ENCODE results near the gene NADSYN1.

Gene NADSYN1

DNA sequence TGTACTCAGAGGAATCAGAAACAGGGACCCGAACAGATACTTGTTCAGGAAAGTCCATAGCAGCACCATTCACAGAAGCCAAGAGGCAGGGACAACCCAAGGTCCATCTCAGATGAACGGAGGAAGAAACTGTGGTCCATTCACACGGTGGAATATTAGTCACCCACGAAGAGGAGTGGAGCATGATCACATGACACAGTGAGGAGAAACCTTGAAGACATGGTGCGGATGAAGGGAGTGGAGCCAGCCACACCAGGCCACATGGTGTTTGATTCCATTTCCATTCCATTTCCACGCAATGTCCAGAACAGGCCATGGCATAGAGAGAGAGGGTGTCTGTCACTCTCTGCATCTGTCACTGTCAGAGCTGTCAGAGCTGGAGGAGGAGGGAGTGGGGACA, 30.7 kb downstream of the NADSYN1 start:
- no peaks in the 10 kb centered on the region for H4K20me1 ChIP-seq (ENCODE audit: low read depth, low read length)
- no peak overlapping the region for H3K27ac ChIP-seq (ENCODE audit: low read depth, low read length)
- no peaks in the 10 kb centered on the region for H3F3A ChIP-seq (ENCODE audit: insufficient read depth)
- H2AFZ ChIP-seq (ENCODE audit: low read depth, low read length, severe bottlenecking) = no peak overlapping the region
- no peaks in the 10 kb centered on the region for H3K9me3 ChIP-seq (ENCODE audit: insufficient read depth, low read length)
- H3K9me2 ChIP-seq (replicated peaks; ENCODE audit: insufficient read depth, low read length) = no peaks in the 10 kb centered on the region
- no peak overlapping the region for H3K9ac ChIP-seq (ENCODE audit: low read length)
- no peaks in the 10 kb centered on the region for H3K79me2 ChIP-seq (ENCODE audit: insufficient read depth, low read length)
- H3K4me3 ChIP-seq (ENCODE audit: insufficient read depth, low read length, poor library complexity, severe bottlenecking) = no peak overlapping the region
- TF ChIP-seq, protein P1, sequence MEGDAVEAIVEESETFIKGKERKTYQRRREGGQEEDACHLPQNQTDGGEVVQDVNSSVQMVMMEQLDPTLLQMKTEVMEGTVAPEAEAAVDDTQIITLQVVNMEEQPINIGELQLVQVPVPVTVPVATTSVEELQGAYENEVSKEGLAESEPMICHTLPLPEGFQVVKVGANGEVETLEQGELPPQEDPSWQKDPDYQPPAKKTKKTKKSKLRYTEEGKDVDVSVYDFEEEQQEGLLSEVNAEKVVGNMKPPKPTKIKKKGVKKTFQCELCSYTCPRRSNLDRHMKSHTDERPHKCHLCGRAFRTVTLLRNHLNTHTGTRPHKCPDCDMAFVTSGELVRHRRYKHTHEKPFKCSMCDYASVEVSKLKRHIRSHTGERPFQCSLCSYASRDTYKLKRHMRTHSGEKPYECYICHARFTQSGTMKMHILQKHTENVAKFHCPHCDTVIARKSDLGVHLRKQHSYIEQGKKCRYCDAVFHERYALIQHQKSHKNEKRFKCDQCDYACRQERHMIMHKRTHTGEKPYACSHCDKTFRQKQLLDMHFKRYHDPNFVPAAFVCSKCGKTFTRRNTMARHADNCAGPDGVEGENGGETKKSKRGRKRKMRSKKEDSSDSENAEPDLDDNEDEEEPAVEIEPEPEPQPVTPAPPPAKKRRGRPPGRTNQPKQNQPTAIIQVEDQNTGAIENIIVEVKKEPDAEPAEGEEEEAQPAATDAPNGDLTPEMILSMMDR (IDR thresholded peaks at IDR 0.05; ENCODE audit: insufficient read depth, low read length, poor library complexity, severe bottlenecking) = no peak
- TF ChIP-seq EZH2phosphoT487 (conservative IDR thresholded peaks at IDR 0.05; ENCODE audit: low read length) = no peak
- H3K4me2 ChIP-seq (ENCODE audit: low read depth, low read length, poor library complexity, severe bottlenecking) = no peak overlapping the region
- no peaks in the 10 kb centered on the region for H3K27me3 ChIP-seq (ENCODE audit: low read length)
- H3K36me3 ChIP-seq (ENCODE audit: low read length) = no peaks in the 10 kb centered on the region

DNA sequence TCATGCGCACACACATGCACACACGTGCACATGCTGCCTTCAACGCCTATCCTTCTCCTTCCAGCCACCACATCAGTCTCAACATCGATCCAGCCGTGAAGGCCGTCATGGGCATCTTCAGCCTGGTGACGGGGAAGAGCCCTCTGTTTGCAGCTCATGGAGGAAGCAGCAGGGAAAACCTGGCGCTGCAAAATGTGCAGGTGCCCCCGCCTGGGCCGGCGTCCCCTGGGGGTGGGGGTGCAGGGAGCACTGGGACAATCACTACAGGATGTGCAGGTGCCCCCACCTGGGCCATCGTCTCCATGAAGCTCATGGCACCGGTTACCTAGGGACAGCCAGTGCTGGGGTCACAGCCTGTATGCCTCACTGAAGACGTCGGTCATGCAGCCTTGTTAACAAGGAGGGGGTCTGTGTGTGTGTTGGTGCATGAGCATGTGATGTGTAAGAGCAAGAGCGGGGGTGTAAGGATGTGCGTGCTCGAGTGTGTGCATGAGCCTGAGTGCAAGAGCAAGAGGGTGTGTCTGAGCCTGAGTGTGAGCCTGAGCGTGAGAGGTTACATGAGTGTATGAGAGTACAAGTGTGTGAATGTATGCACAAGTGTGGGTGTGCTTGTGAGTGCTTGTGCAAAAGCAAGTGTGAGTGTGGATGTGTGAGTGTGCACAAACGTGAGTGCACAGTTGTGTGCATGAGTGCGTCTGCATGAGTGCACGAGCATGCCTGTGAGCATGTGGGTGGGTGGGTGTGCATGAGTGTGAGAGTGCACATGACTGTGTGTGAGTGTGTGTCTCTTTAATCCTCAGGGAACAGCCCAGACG, 31.5 kb downstream of the NADSYN1 start:
- Histone ChIP-seq H3K9me3 (ENCODE audit: insufficient read depth, low read length) (no peaks in the 10 kb centered on the region), H3K9me2 (replicated peaks; ENCODE audit: insufficient read depth, low read length) (no peaks in the 10 kb centered on the region), H3K4me3 (ENCODE audit: insufficient read depth, low read length, poor library complexity, severe bottlenecking) (no peak overlapping the region), H3K27ac (ENCODE audit: low read depth, low read length) (no peak overlapping the region), H2AFZ (ENCODE audit: low read depth, low read length, severe bottlenecking) (no peak overlapping the region), H3K36me3 (ENCODE audit: low read length) (no peaks in the 10 kb centered on the region), H4K20me1 (ENCODE audit: low read depth, low read length) (no peaks in the 10 kb centered on the region), H3K79me2 (ENCODE audit: insufficient read depth, low read length) (no peaks in the 10 kb centered on the region), H3K9ac (ENCODE audit: low read length) (no peak overlapping the region), H3K27me3 (ENCODE audit: low read length) (no peaks in the 10 kb centered on the region), H3F3A (ENCODE audit: insufficient read depth) (no peaks in the 10 kb centered on the region), H3K4me2 (ENCODE audit: low read depth, low read length, poor library complexity, severe bottlenecking) (no peak overlapping the region)
- no peak for TF ChIP-seq EZH2phosphoT487 (conservative IDR thresholded peaks at IDR 0.05; ENCODE audit: low read length)
- TF ChIP-seq, protein P1 (IDR thresholded peaks at IDR 0.05; ENCODE audit: insufficient read depth, low read length, poor library complexity, severe bottlenecking) = no peak

DNA sequence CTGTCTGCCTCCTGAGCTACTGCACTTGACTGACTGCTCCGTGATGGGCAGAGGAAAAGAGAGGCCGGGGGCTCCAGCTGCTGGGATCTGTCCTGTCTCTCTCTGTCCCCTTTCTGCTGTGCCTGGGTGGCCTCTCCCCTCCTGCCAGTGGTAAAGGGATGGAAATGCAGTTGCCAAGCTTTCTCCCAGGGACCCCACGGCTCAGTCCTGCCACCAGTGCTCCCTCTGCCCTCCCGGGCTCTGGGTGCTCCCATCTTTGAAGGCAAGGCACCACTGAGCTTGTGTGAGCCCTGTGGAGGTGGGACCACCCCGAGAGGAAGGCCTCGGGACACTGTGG, 32.0 kb downstream of the NADSYN1 start:
- TF ChIP-seq, protein P1 (IDR thresholded peaks at IDR 0.05; ENCODE audit: insufficient read depth, low read length, poor library complexity, severe bottlenecking) = no peak
- TF ChIP-seq EZH2phosphoT487 (conservative IDR thresholded peaks at IDR 0.05; ENCODE audit: low read length) = no peak
- Histone ChIP-seq H3K79me2 (ENCODE audit: insufficient read depth, low read length) (no peaks in the 10 kb centered on the region), H3K4me3 (ENCODE audit: insufficient read depth, low read length, poor library complexity, severe bottlenecking) (no peak overlapping the region), H3K27me3 (ENCODE audit: low read length) (no peaks in the 10 kb centered on the region), H3K4me2 (ENCODE audit: low read depth, low read length, poor library complexity, severe bottlenecking) (no peak overlapping the region), H3K9ac (ENCODE audit: low read length) (no peak overlapping the region), H3K9me2 (replicated peaks; ENCODE audit: insufficient read depth, low read length) (no peaks in the 10 kb centered on the region), H4K20me1 (ENCODE audit: low read depth, low read length) (no peaks in the 10 kb centered on the region), H3F3A (ENCODE audit: insufficient read depth) (no peaks in the 10 kb centered on the region), H3K9me3 (ENCODE audit: insufficient read depth, low read length) (no peaks in the 10 kb centered on the region), H3K36me3 (ENCODE audit: low read length) (no peaks in the 10 kb centered on the region), H2AFZ (ENCODE audit: low read depth, low read length, severe bottlenecking) (no peak overlapping the region), H3K27ac (ENCODE audit: low read depth, low read length) (no peak overlapping the region)

All from SU-DHL-6 (cell line).